Gastrocnemius medialis (tissue), 4 donors: Measurements from ENCODE around the gene AKNA.

ENCODE experiments used
- POLR2A ChIP-seq, 2 donors: fragments of 450-650 bp; IDR thresholded peaks; one replicate each; pipeline ENCODE4 v1.6.1; 2017; ENCODE audit warnings: antibody characterized with exemption in 2 of 2, mild to moderate bottlenecking in 2 of 2, moderate library complexity in 2 of 2
- TF ChIP-seq, protein P1 (sequence below), 5 experiments: fragments of 450-650 bp in 3 of 5; fragments of 200-600 bp in 2 of 5; sonication (generic) in 2 of 5; IDR thresholded peaks in 4 of 5; conservative IDR thresholded peaks in 1 of 5; 1 replicate in 4 of 5; 2 replicates in 1 of 5; pipeline ENCODE4 v1.5.1; 2016 to 2019; ENCODE audit warnings: antibody characterized with exemption in 5 of 5, mild to moderate bottlenecking in 3 of 5, moderate library complexity in 3 of 5

DNA sequence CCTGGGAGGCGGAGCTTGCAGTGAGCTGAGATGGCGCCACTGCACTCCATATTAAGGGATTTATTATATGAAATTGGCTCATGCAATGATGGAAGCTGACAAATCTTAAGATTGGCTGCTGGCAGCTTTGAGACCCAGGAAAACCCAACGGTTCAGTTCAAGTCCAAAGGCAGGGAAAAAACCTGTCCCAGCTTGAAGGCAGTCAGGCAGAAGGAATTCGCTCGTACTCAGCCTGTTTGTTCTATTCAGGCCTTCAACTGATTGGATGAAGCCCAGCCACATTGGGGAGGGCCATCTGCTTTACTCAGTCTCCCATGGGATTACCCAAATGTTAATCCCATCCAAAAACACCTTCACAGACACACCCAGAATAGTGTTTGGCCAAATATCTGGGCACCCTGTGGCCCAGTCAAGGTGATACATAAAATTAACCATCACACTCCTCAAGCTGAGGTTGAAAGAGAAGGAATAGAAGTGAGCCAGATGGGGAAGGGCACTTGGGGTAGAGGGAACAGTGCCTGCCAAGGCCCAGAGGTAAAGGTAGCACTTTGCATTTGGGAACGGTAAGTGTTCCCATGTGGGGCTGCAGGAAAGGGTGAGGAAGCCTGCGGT, 73.4 kb downstream of the AKNA start:
- TF ChIP-seq, protein P1, sequence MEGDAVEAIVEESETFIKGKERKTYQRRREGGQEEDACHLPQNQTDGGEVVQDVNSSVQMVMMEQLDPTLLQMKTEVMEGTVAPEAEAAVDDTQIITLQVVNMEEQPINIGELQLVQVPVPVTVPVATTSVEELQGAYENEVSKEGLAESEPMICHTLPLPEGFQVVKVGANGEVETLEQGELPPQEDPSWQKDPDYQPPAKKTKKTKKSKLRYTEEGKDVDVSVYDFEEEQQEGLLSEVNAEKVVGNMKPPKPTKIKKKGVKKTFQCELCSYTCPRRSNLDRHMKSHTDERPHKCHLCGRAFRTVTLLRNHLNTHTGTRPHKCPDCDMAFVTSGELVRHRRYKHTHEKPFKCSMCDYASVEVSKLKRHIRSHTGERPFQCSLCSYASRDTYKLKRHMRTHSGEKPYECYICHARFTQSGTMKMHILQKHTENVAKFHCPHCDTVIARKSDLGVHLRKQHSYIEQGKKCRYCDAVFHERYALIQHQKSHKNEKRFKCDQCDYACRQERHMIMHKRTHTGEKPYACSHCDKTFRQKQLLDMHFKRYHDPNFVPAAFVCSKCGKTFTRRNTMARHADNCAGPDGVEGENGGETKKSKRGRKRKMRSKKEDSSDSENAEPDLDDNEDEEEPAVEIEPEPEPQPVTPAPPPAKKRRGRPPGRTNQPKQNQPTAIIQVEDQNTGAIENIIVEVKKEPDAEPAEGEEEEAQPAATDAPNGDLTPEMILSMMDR (IDR thresholded peaks at IDR 0.05 in 4 of 5, conservative IDR thresholded peaks at IDR 0.05 in 1 of 5) = no peak
- no peak for TF ChIP-seq POLR2A (IDR thresholded peaks at IDR 0.05)
